Astrocyte (in vitro differentiated cells and primary cell): ENCODE data around the gene SLCO3A1. TPM values are rescaled to one million over a fixed set of nuclear protein-coding genes. Genes with fewer than 3 reads are reported as not detected.
A peak's percentile ranks its signal among the peaks of the same experiment; 100 is the strongest.

Source experiments
- DNase-seq: peaks from one replicate; pipeline ENCODE4 v3.0.0-alpha.2; 2010; ENCODE audit warnings: low read depth
- FAIRE-seq: peaks from 2 replicates; lab custom pipeline; 2011; peaks lifted over from hg19 to GRCh38; lab: Jason Lieb, UNC
- H2AFZ ChIP-seq: 2 replicates; pipeline ENCODE4 v1.6.0; 2012; ENCODE audit warnings: low read depth, low read length, inconsistent platforms
- H3K27ac ChIP-seq: 2 replicates; pipeline ENCODE4 v1.5.1; 2011; ENCODE audit warnings: low read depth, low read length, inconsistent platforms
- H3K27me3 ChIP-seq: 2 replicates; pipeline ENCODE4 v1.6.0; 2011; ENCODE audit warnings: low read length, inconsistent platforms; ENCODE audit not compliant: insufficient read depth
- H3K36me3 ChIP-seq: 2 replicates; pipeline ENCODE4 v1.5.1; 2011; ENCODE audit warnings: low read length, inconsistent platforms; ENCODE audit not compliant: insufficient read depth
- H3K4me1 ChIP-seq: 2 replicates; pipeline ENCODE4 v1.5.1; 2011; ENCODE audit warnings: low read length, inconsistent platforms; ENCODE audit not compliant: insufficient read depth
- H3K4me2 ChIP-seq: 2 replicates; pipeline ENCODE4 v1.6.0; 2012; ENCODE audit warnings: low read length, inconsistent platforms
- H3K4me3 ChIP-seq: 2 replicates; pipeline ENCODE4 v1.5.1; 2011; ENCODE audit warnings: low read depth, mild to moderate bottlenecking, low read length, inconsistent platforms; ENCODE audit not compliant: insufficient read depth
- H3K79me2 ChIP-seq: 2 replicates; pipeline ENCODE4 v1.6.0; 2012; ENCODE audit warnings: mild to moderate bottlenecking, low read length, inconsistent platforms; ENCODE audit not compliant: insufficient read depth
- H3K9ac ChIP-seq: 2 replicates; pipeline ENCODE4 v1.6.0; 2012; ENCODE audit warnings: mild to moderate bottlenecking, low read length, inconsistent platforms
- H3K9me3 ChIP-seq: 2 replicates; pipeline ENCODE4 v1.5.1; 2012; ENCODE audit warnings: low read depth, mild to moderate bottlenecking, low read length, inconsistent platforms; ENCODE audit not compliant: insufficient read depth
- H4K20me1 ChIP-seq: 2 replicates; pipeline ENCODE4 v1.6.0; 2012; ENCODE audit warnings: low read length, inconsistent platforms; ENCODE audit not compliant: insufficient read depth
- H3K27ac Mint-ChIP-seq: one replicate; pipeline ENCODE4 v1.8.0; 2021; ENCODE audit warnings: mild to moderate bottlenecking, mixed read lengths; ENCODE audit not compliant: unreplicated experiment
- H3K27me3 Mint-ChIP-seq: one replicate; pipeline ENCODE4 v1.8.0; 2021; ENCODE audit warnings: low read depth, mixed read lengths; ENCODE audit not compliant: unreplicated experiment
- H3K36me3 Mint-ChIP-seq: one replicate; pipeline ENCODE4 v1.8.0; 2021; ENCODE audit warnings: low read depth, mixed read lengths; ENCODE audit not compliant: unreplicated experiment
- H3K4me1 Mint-ChIP-seq: one replicate; pipeline ENCODE4 v1.8.0; 2021; ENCODE audit warnings: low read depth, mixed read lengths; ENCODE audit not compliant: unreplicated experiment
- H3K4me3 Mint-ChIP-seq: one replicate; pipeline ENCODE4 v1.8.0; 2021; ENCODE audit warnings: mild to moderate bottlenecking, moderate library complexity, mixed read lengths; ENCODE audit not compliant: unreplicated experiment
- H3K9me3 Mint-ChIP-seq: one replicate; pipeline ENCODE4 v1.8.0; 2021; ENCODE audit warnings: mild to moderate bottlenecking, mixed read lengths; ENCODE audit not compliant: unreplicated experiment
- CTCF ChIP-seq: IDR thresholded peaks from 2 replicates; pipeline ENCODE4 v1.5.1; 2011; ENCODE audit warnings: low read depth, mild to moderate bottlenecking, inconsistent platforms, low read length, moderate library complexity; ENCODE audit not compliant: insufficient read depth
- EZH2 ChIP-seq: IDR thresholded peaks from 2 replicates; pipeline ENCODE4 v1.6.1; 2012; ENCODE audit warnings: mild to moderate bottlenecking, low read length, inconsistent platforms; ENCODE audit not compliant: insufficient read depth
- total RNA-seq: library from RNA; stranded (reverse); gene quantifications from 2 replicates; pipeline ENCODE4 v1.2.1, GENCODE V29; 2021

The SLCO3A1 gene
- total RNA-seq, 1 donor from 2014 or later: 9.4 TPM

- Histone ChIP-seq H3K9me3 (no peaks in the 10 kb centered on the region), H3K36me3 (no peaks in the 10 kb centered on the region), H3K27ac (no peak overlapping the region), H3K4me3 (no peak overlapping the region), H2AFZ (no peak overlapping the region), H3K4me1 (no peaks in the 10 kb centered on the region), H3K4me2 (no peak overlapping the region), H3K9ac (no peak overlapping the region), H3K27me3 (no peaks in the 10 kb centered on the region), H4K20me1 (no peaks in the 10 kb centered on the region), H3K79me2 (no peaks in the 10 kb centered on the region)
- no peaks in the 10 kb centered on the region for H3K36me3 Mint-ChIP-seq
- H3K27ac Mint-ChIP-seq: no peak overlapping the region
- DNase-seq (no peak), FAIRE-seq (no peak)
- no peak for TF ChIP-seq CTCF
- no peak for TF ChIP-seq EZH2
- H3K4me1 Mint-ChIP-seq: no peaks in the 10 kb centered on the region
- peaks cover 3% of the 10 kb centered on the region for H3K9me3 Mint-ChIP-seq
- H3K4me3 Mint-ChIP-seq: no peak overlapping the region
- no peaks in the 10 kb centered on the region for H3K27me3 Mint-ChIP-seq
These were observed 209.0 kb downstream of the SLCO3A1 start for GRCh38 chr15:92062505-92062904.

GRCh38 chr15:92068121-92068520 lies 214.6 kb downstream of the SLCO3A1 start:
- no peaks in the 10 kb centered on the region for H3K27me3 Mint-ChIP-seq
- no peaks in the 10 kb centered on the region for H4K20me1 ChIP-seq

More at GRCh38 chr15:92068121-92068520, 214.6 kb downstream of the SLCO3A1 start:
- H3K27ac ChIP-seq: no peak overlapping the region
- H3K9me3 ChIP-seq: no peaks in the 10 kb centered on the region
- TF ChIP-seq CTCF (no peak), EZH2 (no peak)
- Mint-ChIP-seq H3K9me3 (peaks cover 3% of the 10 kb centered on the region), H3K4me1 (peaks cover 26% of the 10 kb centered on the region), H3K4me3 (no peak overlapping the region), H3K27ac (no peak overlapping the region), H3K36me3 (no peaks in the 10 kb centered on the region)
- H3K4me3 ChIP-seq: no peak overlapping the region
- H3K4me1 ChIP-seq: peaks cover 17% of the 10 kb centered on the region
- H3K4me2 ChIP-seq: peak overlapping the region; percentile 20
- H3K27me3 ChIP-seq: no peaks in the 10 kb centered on the region
- H3K36me3 ChIP-seq: no peaks in the 10 kb centered on the region
- no peak for FAIRE-seq
- peak; percentile 17 for DNase-seq
- H3K9ac ChIP-seq: no peak overlapping the region
- H3K79me2 ChIP-seq: no peaks in the 10 kb centered on the region
- no peak overlapping the region for H2AFZ ChIP-seq
